Bone marrow (tissue), 2 donors: ENCODE results near the gene CADM1.
"Not testable (repeated sequence)": the region's sequence is repeated elsewhere in the genome, so short reads cannot be mapped to it uniquely, and the experiment has no call there.

ENCODE experiments used
- DNase-seq, 2 donors: peaks; one replicate each; lab custom pipeline; 2025; lab: John Stamatoyannopoulos, UW

CADM1 gene

DNA sequence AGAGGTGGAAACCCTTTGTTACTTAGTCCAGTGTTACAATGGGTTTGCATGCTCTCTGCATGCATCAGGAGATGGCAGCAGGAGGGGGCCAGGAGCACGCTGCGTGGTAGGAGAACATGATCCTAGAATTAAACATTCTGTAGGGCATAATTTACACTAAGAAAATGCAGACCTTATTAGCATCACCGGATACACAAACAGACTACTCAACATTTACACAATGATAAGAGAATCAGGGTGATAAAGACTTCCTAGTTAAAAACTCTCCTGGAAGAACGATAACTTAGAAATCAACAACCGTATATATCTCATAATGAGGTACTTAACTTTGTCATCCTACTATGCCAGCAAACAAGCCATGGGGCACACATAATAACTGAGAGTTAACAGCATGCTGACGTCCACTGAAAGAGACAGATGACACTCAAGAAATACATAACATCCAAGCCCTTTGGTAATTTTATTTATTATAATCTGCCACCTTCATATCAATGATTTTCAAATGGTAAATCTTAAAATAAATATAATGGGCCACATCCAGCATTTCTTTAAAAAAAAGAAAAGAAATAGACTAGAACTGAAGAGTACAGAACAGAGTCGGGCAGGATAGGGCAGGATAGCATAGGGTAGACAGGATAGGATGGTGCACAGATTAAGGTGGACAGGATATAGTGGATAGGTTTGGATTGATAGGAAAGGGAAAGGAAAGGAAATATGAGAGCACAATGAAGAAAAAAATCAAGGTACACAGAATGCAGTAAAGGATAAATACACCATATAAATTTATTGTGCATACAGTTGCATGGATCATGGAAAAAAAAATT lies 27.5 kb downstream of the CADM1 start:
- DNase-seq: no peak

DNA sequence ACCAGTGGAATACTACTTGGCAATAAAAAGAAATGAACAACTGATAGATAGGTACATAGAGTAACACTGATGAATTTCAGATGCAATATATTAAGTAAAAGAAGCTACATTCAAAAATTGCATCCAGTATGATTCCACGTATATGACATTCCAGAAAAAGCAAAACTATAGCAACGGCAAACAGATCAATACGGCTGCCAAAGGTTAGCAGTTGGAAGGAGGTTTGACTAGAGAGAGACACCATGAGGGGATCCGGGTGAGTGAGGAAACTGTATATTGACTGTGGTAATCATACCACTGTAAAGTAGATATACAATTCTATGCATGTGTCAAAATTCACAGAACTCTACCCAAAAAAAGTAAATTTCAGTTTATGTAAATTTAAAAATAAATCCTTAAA lies 28.7 kb downstream of the CADM1 start:
- DNase-seq: no peak

DNA sequence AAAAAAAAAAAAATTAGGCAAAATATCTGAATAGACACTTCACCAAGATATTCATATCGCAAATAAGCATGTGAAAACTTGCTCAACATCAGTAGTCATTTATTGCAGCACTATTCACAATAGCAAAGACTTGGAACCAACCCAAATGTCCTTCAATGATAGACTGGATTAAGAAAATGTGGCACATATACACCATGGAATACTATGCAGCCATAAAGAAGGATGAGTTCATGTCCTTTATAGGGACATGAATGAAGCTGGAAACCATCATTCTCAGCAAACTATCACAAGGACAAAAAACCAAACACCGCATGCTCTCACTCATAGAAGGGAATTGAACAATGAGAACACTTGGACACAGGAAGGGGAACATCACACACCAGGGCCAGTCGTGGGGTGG lies 29.9 kb downstream of the CADM1 start:
- not testable (repeated sequence) for DNase-seq

DNA sequence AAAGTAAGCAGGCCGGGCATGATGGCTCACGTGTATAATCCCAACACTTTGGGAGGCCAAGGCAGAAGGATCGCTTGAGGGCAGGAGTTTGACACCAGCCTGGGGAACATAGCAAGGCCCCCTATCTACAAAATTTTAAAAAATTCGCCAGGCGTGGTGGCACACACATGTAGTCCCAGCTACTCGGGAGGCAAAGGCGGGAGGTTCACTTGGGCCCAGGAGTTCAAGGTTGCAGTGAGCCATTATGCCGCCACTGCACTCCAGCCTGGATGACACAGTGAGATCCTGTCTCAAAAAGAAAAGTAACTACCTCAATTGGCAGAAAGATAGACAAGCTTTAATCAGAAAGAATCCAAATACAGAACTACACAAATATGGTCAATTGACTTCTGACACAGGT lies 31.0 kb downstream of the CADM1 start:
- DNase-seq: no peak

DNA sequence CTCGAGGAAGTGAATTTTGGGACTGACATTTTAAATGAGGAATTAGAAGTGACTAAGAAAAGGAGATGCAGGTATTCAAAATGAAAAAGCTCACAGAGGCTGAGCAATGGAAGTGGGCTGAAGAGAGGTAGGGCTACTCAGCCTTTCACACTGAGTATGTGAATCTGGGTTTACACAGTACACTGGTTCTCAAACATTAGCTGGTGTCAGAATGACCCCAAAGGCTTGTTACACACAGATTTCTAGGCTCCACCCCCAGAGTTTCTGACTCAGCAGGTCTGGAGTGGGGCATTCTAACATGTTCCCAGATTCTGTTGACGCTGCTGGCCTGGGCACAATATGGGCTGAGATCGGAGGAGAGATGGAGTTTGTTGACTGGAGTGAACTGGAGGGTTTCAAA lies 32.8 kb downstream of the CADM1 start:
- no peak for DNase-seq

DNA sequence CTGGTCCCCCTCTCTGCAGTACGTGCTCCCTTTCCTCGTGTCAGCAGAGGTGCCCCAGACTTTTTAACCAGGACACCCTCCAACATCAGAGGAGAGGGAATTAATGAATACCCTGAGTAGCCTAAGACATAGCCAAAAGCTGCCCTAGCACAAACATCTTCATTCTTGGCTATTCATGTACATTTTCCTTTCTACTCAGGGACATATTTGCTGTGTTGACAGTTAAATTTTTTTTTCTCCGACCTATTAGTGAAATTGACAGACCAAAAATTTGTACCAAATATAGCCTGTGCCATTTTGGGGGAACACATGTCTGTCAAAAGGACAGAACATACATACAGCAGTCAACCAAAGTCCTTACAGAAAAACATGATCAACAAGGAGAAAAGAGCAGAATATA lies 33.3 kb downstream of the CADM1 start:
- DNase-seq: no peak

DNA sequence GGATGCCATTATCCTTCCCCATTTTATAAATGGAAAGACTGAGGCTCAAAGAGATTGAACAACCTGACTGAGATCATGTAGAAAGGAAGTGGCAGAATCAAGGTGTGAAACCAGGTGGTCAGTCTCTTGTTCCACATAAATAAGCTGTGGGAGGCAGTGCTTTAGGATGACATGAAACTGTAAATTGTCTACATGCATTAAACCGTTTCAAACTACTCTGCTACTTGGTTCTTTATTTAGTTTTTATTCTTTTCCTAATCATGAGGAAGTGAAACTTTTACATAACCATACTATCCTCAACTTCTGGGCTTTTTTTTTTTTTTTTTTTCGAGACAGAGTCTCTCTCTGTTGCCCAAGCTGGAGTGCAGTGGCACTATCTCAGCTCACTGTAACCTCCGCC lies 34.9 kb downstream of the CADM1 start:
- DNase-seq: no peak

DNA sequence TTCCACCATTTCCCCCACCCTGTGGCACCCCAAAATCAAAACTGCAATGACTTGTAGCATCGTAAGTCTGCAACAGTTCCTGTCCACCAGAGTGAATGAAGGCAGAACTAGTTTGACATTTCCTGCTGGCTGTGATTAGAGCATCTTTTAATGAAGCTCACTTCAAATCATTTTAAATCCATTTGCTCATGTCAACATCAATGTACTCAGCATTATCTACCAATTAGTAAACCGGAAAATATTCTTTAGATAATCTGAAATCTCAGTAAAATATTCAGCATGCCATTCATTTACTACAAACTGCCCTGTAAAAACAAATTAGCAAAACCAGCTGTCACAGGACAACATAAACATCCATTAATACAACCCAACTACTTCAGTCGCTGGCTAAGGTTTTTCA lies 38.1 kb downstream of the CADM1 start:
- DNase-seq: no peak

DNA sequence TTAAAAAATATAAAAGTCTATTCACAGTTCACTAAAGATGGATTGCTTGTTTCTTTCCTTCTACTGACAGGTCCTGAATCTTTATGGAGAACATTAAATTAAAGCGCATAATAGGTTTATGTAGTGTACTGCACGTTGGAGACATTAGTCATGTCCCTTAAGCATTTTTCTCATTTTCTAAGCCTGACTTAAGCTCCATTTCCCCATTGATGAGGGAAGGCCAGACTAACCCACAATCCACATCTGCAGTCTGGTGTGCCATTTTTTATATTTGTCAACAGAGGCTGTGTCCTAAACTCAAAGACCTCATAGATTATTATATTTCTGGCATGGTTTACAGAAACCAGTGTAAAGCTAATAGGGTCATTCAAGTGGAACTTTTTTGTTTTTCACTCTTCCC lies 39.9 kb downstream of the CADM1 start:
- no peak for DNase-seq

DNA sequence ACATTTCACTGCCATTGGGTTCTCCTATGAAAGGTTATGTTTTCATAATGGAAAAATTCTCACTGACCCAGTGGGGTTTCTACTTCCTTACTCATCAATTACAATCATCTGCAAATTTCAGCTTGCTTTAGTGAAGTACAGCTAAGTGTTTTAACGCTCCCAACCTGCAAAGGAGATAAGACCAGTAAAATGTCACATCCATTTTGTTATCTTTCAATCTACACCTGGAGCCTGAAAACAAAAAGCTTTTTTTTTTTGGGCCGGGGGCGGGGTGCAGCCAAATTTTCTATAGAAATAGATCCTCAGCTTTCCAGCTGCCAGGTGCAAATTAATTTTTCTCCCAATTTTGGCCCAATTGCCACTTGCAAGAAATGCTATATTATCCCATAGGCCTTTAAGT lies 40.6 kb downstream of the CADM1 start:
- DNase-seq: no peak

DNA sequence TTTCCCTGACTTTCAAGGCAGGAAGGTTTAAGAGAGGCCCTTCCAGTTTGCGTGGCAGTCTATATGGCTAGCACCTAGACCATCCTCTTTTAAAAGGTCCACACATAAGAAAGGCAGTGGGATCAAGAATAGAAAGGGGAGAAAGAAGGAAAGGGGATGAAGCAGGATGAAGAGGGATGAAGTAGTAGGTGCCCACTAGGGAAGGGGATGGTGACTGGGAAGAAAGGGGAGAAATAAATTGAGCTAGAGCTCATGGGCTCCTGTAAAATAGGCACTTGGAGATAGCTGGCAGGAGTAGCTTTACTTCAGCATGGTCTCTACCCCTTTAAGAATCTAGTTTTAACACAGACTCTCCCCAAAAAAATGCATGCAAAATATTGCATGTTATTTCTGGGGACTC lies 41.5 kb downstream of the CADM1 start:
- DNase-seq: no peak

DNA sequence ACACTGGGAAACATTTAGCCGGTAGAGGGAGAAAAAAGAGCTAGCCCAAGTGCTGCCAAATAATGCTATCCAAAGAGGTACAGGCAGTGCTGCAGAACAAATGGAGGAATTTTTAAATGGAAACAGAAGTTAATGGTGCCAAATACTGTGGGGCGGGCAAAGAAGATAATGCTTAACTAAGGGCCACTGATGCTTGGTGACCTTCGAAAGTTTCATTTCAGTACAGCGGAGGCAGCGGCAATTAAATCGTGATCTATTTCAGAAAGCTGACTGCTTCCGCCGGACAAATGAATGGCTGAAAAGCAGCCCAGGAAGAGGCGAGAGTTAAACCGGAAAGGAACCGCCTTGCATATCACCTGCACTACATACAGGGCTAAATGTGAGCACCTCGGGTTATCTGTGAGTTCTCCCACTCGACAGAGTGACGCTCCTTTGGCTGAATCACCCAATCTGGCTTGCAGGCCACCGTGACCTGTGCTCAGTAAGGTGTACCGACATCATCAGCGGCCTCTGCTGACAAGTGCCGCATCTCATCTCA lies 42.1 kb downstream of the CADM1 start:
- no peak for DNase-seq

DNA sequence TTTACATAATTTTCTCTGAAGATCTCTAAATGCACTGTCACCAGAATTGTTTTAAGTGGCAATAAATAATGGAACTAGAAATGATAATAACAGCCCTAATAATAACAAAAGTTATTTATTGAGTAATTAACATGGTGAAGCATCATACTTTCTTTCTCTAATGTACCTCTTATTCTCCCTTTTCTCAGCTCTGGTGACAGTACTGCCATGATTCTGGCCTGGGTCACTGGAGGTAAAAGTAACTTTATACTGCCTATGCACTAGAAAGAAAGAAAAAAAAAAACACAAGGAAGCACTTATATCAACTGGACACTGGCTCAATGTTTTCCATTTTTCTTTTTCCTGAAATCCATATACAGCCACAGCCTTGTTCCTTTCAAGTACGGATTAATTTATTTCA lies 43.7 kb downstream of the CADM1 start:
- DNase-seq: no peak

DNA sequence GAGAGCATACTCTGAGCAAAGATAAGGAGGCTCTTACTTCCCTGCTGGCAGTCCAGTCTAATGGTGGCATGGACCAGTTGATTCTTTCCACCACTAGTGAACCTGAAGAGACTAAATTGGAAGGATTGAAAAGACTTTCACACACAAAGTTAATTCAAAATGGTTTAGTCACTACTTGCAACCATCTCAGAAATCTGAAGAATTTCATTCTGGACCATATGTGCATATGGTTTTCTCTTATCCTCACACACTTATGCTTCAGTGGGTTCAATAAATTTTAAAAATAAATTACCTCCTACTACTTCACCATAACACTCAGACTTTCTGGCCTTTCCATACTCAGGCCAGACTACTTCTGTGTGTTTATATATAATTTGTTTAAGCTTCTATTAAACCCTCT lies 44.7 kb downstream of the CADM1 start:
- no peak for DNase-seq

DNA sequence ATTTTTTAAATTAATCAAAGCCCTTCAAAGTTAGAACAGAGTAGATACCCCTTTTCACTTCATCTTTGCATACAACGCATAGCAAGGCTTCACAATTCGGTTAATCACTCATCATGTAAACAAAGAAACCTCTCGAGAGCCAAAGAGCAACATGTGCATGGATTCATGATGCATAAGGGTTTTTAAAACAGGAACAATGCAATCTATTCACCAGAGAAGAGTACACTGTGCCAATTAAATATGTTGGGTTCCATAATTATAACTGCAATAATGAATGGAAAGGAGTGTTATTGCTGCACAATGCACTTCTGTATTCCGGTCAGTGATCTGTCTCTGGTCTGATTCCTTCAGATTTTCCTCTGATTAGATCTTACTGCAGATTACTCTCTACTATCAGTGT lies 45.3 kb downstream of the CADM1 start:
- no peak for DNase-seq

DNA sequence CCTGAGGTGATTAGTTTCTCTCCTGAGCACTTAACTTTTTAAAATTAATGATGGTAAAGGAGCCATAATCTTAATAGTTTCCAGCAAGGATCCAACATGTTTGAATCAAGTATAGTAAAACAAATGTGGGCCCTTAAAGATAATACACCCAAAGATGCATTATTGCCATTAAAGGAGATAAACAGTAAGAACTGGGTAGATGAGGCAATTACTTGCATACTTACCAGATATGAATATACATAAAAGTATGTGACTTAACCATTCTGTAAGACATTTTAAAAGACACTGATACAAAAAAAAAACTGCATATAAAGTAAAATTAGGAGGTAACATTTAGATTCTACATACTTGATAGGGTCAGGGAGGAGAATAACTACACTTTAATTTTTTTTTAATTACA lies 48.2 kb downstream of the CADM1 start:
- DNase-seq: no peak

DNA sequence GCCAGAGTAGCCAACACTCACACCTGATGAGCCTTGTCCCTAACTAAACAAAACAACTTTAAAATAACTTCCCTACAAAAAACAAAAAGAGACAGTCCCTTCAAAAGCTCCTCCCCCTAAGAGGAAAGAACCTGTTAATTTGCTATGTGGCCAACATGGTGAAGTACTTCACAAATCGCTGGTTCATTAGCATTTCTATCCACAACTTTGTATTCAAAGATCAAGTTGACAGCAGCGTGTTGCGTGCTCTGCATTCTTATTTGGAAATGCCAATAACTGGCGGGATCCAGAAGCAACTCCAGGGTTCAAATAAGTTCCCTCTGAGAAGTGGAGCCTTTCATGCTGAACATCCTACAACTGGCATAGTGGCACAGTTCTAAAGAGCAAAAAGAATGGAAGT lies 48.6 kb downstream of the CADM1 start:
- no peak for DNase-seq

DNA sequence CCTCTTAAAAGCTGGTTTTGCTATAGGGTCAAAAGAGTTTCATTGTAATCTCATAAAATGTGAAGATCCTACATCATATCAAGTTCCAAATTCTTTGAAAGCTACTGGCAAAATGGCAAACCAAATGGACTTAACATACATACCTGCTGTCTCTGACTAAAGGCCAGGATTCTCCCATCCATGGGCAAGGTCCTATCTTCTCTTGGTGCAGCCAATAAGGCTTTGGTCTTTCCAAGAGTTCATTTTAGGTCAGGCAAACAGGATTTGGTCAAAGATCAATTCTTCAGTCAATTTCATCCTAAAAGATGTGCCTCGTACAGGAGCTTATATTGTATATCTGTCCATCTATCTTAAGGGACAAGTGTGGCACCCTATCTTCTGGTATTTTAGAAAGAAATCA lies 49.7 kb downstream of the CADM1 start:
- DNase-seq: no peak

DNA sequence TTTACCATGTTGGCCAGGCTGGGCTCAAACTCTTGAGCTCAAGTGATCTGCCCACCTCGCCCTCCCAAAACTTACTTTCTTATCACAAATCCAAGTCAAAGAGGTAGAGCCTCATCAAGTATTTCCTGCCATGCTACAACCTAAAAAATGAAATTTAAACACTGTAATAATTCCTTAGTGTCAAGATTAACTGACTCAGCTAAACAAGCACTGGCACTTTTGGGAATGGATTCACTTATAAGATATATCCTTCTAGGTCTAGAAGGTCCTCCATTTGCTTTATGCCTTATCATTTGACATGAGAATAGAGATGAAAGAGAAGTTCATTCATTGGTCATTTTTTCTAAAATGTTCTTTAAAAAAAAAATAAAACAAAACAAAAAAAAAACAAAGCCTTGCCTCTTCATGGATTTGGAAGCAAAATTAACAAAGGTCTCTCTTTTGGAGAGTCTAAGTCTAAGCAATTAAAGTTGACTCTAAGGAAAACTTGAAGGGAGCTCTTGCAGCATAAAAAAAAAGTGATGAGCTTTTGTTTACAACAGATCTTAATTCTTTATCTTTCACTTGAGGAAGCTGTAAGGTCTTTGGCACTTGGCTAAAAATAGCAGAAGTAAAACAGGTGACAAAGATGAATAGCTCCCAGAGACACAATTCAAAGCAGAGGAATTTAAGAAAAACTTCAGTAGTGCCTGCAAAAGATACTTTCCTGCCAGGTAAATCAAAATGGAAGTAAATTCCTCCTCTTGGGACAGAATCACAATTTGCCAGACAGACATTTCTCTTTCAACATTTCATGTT lies 50.3 kb downstream of the CADM1 start:
- DNase-seq: no peak

DNA sequence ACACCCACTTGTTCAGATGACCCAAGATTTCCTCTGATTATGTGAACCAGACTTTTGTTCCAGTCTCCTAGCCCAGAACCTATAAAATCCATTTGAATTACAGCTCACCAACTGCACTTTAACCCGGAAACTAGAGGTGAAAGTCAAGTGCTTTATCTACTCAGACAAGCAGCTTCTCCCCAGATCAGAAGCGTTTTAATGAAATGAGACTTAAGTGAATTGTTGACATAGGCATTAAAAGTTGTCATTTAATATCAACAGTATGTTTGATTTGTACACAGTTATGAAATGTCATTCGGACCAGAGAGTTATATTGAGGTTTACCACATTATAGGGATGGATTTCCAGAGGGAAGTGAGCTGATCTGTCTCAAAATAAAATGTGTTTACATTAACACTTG lies 52.0 kb downstream of the CADM1 start:
- DNase-seq: no peak

DNA sequence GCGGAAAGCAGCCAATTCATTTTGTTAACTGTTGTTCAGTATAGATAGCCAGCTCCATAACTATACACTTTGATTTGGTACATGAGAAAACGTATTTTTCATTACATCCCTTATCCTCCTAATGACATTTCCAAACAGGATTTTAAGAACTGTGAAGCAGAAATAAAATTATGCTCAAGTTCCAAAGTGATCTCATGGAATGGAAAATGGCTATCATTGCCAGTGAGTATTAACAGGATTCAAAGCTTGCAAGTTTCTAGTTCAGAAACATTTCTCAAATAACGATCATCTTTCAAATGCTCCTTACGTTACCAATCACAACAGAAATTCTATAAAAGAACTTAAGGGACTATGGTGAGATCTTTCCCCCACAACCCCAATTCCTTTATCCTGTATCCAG lies 53.7 kb downstream of the CADM1 start:
- DNase-seq: no peak

DNA sequence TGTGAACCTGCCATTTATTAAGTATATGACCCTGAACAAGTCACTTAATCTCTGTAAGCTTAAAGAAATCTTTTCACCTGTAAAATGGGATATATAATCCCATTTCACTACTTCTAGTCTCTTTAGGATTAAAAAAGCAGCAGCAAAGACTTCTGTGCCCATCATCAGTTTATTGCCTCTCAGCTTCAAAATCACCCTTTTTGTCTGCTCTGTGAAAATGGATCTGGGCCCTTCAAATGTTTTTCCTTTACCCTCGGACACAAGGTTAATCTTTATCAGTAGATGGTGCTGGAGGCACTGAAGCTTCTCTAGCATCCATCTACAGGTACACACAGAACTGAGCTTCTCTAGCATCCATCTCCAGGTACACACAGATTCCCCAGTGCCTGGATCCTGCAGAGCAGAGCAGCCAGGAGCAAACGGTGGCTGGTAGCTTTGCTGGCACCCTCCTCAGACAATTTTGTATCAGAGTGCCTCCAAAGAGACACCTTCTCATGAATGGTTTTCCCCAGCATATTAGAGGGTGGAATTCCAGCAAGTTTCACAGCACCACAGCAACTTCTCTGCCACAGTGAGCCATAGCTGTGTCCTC lies 56.8 kb downstream of the CADM1 start:
- no peak for DNase-seq

DNA sequence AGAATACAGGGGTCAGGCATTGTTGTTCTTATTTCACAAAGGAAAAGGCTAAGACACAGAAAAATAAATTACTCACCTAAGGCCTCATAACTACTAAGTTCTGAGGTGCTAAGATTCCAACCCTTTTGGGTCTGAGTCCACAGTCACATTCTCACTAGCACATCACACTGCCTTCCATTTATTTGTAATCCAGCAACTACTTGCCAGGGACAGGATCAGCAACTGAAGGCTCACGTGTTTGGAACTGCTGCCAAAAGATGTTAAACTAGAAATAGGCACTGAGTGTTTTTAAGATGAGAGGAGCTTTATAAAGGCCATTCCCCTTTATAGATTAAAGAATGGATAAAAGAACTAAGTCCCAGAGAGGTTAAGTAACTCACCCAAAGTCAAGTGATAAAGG lies 58.0 kb downstream of the CADM1 start:
- no peak for DNase-seq
